Right ventricle myocardium inferior (tissue), 1 donor: ENCODE measurements around the gene DYNLRB1. TPM values are rescaled to one million over a fixed set of nuclear protein-coding genes. Genes with fewer than 3 reads are reported as not detected.

Experiments
- ATAC-seq: fragments of 200-7000 bp; cut with Tn5 transposase; one replicate; pipeline ENCODE4 v1.9.1; 2020; ENCODE audit warnings: mild to moderate bottlenecking, moderate library complexity
- DNase-seq: peaks from one replicate; pipeline ENCODE4 v3.0.0; 2021; ENCODE audit errors: missing footprints
- intact Hi-C: fragments of 100-400 bp; cut with DNase I; formaldehyde crosslinking; loops from one replicate; pipeline ENCODE4 v1.11.0; 2022
- total RNA-seq: library from RNA; stranded (reverse); fragmentation: NEBNext Ultra II Directional; extraction: Animal tissue kit (Norgen Biotek cat#: 25700); gene quantifications from one replicate; pipeline ENCODE4 v1.2.1, GENCODE V29; 2021
- donor health status: DM: no; HTN: yes; CAD: no; lungs with severe emphysema.

The DYNLRB1 gene
- total RNA-seq, 1 donor from 2014 or later, result 172 TPM

- intact Hi-C loops, result no loop called here
- ATAC-seq (peak; percentile 61), DNase-seq (no peak)
Measured at GRCh38 chr20:34544109-34544796, 28.0 kb downstream of the DYNLRB1 start.

DNA sequence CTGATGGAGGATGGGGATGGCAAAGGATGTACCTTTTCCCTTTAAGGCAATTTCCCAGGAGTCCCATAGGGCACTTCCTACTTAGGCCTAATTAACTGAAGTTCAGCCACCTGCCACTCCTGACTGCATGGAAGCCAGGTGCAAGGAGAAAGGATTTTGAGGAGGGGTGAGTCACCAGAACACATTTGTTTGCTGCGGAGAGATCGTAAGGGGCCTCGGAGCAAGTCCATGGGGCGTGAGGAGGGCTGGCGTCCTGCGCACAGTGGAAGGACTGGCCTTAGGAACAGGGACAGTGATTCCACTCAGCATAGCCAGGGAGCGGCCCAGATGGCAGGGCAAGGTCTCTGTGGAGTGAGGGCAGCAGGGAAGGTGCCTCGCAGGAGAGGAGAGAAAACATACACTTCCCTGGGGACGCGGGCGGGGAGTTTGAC lies 30.5 kb downstream of the DYNLRB1 start:
- no peak for DNase-seq
- ATAC-seq, result no peak
- intact Hi-C loops, result no loop called here

GRCh38 chr20:34547844-34548613 lies 31.8 kb downstream of the DYNLRB1 start:
- DNase-seq, result no peak
- intact Hi-C loops, result no loop called here
- no peak for ATAC-seq

DNA sequence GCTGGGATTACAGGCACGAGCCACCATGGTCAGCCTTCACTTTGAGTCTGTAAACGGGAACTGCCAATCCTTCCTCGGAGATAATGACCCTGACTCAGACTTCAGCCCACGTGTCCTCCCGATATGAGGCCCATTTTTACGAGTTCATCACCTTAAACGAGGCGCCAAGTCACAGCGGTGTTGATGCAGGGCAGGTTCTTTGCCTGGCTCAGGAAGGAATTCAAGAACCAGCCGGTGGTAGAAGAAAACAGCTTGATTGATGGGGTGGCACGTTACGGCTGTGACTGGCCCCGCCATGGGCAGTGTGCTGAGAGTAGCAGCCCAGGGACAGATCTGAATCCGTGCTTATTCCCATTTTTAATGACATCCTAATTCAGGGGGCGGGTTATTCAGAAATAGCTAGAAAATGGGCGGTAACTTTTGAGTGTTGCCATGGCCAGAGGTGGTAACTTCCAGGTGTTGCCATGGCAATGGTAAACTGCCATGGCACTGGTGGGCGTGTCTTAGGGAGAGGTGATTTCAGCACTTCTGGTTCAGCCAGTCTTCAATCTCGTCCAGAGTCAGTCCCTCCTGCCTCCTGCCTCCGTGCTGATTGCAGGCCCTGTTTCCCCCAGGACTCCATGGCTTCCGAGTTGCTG lies 33.2 kb downstream of the DYNLRB1 start:
- ATAC-seq, result no peak
- intact Hi-C loops, result no loop called here
- DNase-seq, result no peak

GRCh38 chr20:34549929-34550305 lies 33.7 kb downstream of the DYNLRB1 start:
- intact Hi-C loops, result no loop called here
- no peak for ATAC-seq
- no peak for DNase-seq

- DNase-seq (no peak), ATAC-seq (no peak)
- intact Hi-C loops, result no loop called here
Measured at GRCh38 chr20:34552569-34552968, 36.3 kb downstream of the DYNLRB1 start.

DNA sequence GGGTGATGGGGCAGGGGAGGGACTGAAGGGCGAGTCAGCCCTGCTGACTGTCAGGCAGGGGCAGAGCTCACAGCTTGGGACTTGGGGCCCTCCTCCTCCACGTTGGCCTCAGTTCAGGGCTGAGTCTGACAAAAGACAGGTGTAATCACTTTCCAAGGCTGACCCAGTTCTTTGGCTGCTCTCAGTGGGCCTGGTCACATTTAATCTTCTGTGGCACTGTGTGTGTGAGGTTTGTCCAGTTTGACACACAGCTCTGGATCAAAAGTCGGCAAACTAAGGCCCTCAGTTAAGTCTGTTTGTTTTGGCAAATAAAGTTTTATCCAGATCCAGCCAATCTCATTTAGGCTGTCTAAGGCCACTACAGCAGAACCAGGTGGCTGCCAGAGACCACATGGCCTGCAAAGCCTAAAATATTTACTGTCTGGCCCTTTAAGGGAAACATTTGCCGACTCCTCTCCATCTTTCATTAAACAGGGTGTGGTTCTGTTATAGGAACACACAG lies 37.2 kb downstream of the DYNLRB1 start:
- intact Hi-C loops, result no loop called here
- DNase-seq, result no peak
- ATAC-seq, result peak; percentile 51

GRCh38 chr20:34557936-34558319 lies 41.7 kb downstream of the DYNLRB1 start:
- no peak for ATAC-seq
- intact Hi-C loops, result no loop called here
- no peak for DNase-seq

- peak; percentile 93 for ATAC-seq
- DNase-seq, result peak; percentile 98
- intact Hi-C loops, result no loop called here
Measured at GRCh38 chr20:34558320-34559218, 42.3 kb downstream of the DYNLRB1 start, which contains the start of gene MAP1LC3A. Gene MAP1LC3A (plus strand): TSS chr20:34558718. CDS start chr20:34558869, 151 bp downstream.

DNA sequence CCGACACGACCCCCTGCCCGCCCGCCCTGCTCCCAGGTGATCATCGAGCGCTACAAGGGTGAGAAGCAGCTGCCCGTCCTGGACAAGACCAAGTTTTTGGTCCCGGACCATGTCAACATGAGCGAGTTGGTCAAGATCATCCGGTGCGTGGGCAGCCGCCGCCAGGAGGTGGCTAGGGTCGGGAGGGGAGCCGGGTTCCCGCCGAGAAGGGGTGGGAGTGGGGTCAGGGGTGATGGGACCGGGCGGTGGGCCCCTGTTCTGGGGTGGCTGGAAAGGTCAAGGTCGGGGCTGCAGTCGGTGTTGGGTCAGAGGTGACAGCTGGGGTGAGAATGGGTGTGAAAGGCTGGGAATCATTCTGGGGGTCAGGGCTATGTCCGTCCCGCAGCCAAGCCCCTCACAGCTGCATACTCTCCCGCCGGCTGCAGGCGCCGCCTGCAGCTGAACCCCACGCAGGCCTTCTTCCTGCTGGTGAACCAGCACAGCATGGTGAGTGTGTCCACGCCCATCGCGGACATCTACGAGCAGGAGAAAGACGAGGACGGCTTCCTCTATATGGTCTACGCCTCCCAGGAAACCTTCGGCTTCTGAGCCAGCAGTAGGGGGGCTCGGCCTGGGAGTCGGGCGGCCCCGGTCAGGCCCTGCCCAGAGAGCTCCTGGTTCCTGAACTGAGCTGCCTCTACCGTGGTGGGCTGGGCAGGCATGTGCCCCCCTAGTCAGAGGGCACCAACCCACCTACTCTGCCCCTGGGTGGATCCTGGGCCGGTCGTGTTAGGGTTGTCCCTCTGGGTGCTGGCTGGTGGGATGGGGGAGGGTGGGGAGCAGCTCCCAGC lies 43.3 kb downstream of the DYNLRB1 start:
- intact Hi-C loops, result no loop called here
- no peak for DNase-seq
- ATAC-seq, result no peak

DNA sequence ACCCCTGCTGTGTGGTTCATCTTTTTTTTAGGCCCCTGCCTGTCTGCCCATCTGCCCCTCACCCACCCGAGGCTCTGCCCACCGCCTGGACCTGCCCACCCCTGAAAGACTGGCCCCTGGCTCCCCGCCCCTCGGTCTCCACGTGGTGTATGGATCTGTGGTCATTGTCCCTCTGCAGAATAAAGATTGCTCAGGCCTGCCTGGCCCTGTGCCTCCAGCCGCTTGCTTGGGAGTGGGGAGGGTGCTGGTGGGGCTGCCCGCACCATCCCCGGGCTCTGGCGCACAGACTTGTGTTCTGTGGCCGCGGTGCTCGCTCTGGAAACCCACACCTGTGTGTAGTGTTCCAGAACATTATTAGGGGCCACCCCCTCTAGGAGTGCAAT lies 43.9 kb downstream of the DYNLRB1 start:
- DNase-seq (no peak), ATAC-seq (no peak)
- intact Hi-C loops, result no loop called here

GRCh38 chr20:34560614-34561013 lies 44.4 kb downstream of the DYNLRB1 start:
- intact Hi-C loops, result no loop called here
- DNase-seq (no peak), ATAC-seq (no peak)

DNA sequence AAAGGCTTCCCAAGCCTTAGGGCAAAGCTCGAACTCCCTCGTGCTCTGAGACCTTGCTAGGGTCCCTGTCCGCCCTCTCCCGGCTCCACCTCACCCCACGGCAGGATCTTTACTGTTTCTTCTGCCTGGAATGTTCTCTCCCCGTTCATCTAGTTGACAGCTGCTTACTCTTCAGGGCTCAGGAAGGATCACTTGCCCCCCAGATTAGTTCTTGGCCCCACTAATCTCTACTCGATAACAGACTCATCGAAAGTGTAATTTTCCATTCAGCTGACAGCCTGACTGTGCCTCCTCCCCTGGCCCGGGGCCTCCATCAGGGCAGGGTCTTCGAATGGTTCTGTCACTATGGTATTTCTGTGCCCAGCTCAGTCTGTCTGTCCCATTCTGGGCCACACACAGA lies 45.4 kb downstream of the DYNLRB1 start:
- DNase-seq, result no peak
- intact Hi-C loops, result no loop called here
- ATAC-seq, result no peak

- ATAC-seq (no peak), DNase-seq (no peak)
- intact Hi-C loops, result no loop called here
Measured at GRCh38 chr20:34562641-34563040, 46.4 kb downstream of the DYNLRB1 start.

GRCh38 chr20:34564833-34565232 lies 48.6 kb downstream of the DYNLRB1 start:
- intact Hi-C loops, result no loop called here
- DNase-seq (no peak), ATAC-seq (peak; percentile 33)

GRCh38 chr20:34566978-34567891 lies 51.0 kb downstream of the DYNLRB1 start:
- intact Hi-C loops, result no loop called here
- ATAC-seq, result no peak
- DNase-seq, result no peak
